GM03348 (cell line): ENCODE results near the gene IST1.
"Not testable (repeated sequence)": the region's sequence is repeated elsewhere in the genome, so short reads cannot be mapped to it uniquely, and the experiment has no call there.

Experiments
- DNase-seq: peaks from one replicate; pipeline ENCODE4 v3.0.0; 2012; ENCODE audit warnings: low spot score

IST1 gene

GRCh38 chr16:71882505-71883167 lies 12.7 kb upstream of the IST1 start:
- DNase-seq: peak; percentile 81

DNA sequence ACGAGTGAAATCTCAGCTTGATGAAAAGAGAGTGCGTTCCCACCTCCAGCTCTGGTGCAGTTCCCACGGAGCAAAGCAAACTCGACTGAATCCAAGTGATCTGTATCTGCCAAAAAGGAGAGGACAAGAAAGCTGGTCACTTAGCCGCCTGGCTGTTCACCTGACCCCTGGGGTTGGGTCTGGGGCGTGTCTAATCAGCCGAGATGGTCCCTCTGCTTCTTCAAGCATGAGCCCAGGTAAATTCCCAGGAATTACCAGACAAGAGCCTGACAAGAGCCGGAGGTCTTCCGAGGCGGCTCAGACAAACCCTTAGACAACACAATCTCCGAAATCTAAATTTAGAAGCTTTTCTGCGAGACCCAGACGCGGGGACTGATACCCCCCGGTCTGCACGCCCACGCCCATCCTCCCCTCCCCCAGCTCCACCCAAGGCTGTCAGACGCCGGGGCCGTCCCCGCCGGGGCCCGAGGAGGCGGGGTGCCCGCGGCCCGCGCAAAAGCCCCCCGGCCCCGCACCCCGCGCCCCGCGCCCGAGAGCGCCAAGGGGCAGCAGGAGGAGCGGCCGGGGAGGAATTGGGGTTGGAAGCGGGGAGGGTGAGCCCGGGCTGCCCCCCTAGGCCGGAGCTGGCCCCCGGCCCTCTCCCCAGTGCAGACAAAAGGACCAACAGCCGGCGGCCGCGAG lies 12.0 kb upstream of the IST1 start:
- DNase-seq: no peak

GRCh38 chr16:71883849-71884638 lies 11.3 kb upstream of the IST1 start, which contains the start of gene ZNF821:
Gene ZNF821, minus strand, starts transcription at chr16:71884182. Its CDS starts 4,236 bp downstream, at chr16:71879946.
- DNase-seq: peak; percentile 96

DNA sequence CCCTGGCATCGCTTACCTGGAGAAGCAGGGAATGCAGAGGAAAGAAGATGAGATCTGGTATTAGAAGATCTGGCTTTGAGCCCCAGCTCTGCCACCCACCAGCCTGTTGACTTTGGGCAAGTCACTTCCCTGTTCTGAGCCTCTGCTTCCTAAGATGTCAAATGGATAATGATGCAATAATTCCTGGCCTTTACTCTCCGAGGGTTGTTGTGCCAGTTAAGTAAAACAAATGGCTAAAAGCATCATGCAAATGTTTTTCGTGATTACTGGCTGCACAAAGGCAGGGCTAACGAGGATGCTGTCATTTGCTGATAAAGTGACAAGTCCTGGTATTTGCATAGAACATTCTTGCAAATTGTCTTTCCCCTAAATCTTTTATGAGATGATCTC lies 10.1 kb upstream of the IST1 start:
- DNase-seq: no peak

DNA sequence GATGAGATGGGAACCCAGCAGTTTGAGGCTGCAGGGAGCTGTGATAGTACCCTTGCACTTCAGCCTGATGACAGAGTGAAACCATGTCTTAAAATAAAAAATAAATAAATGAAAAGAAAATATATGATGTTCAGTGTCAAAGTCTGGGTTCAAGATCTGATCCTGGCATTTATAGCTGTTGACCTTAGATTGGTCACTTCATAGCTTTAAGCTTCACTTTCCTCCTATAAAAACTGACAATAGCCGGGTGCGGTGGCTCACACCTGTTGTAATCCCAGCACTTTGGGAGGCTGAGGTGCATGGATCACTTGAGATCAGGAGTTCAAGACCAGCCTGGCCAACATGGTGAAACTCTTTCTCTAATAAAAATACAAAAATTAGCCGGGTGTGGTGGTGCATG lies 6.2 kb upstream of the IST1 start:
- no peak for DNase-seq

DNA sequence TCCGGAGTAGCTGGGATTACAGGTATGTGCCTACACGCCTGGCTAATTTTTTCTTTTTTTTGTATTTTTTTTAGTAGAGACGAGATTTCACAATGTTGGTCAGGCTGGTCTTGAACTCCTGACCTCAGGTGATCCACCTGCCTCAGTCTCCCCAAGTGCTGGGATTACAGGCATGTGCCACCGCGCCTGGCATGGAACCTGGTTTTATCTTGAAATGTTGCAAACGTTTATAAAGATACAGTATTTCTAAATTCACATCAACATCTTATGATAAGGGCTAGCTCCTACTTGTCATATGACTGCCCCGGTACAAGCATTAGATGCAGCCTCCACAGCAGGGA lies 1.5 kb upstream of the IST1 start:
- DNase-seq: no peak

- peak; percentile 26 for DNase-seq
Observed at GRCh38 chr16:71894229-71894920, 956 bp upstream of the IST1 start.

GRCh38 chr16:71895679-71896365 lies 491 bp downstream of the IST1 start:
- DNase-seq: peak; percentile 59

GRCh38 chr16:71896764-71897368 lies 1.5 kb downstream of the IST1 start:
- no peak for DNase-seq

GRCh38 chr16:71899171-71899570 lies 3.8 kb downstream of the IST1 start:
- DNase-seq: no peak

- DNase-seq: no peak
Observed at GRCh38 chr16:71902656-71903365, 7.5 kb downstream of the IST1 start.

- DNase-seq: no peak
Observed at GRCh38 chr16:71903608-71904007, 8.3 kb downstream of the IST1 start.

GRCh38 chr16:71904239-71904638 lies 8.9 kb downstream of the IST1 start:
- no peak for DNase-seq

DNA sequence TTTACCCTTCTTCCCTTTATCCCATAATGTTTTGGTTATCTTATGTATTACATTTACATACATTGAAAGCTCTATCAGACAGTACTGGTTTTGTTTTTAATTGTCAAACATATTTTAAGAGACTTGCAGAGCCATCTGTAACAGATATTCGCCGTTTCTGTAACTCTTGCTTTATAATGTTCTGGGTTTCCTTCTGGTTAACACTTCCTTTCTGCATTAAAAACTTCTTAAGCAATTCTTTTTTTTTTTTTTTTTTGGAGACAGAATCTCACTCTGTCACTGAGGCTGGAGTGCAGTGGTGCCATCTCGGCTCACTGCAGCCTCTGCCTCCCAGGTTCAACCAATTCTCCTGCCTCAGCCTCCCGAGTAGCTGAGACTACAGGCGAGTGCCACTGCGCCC lies 10.4 kb downstream of the IST1 start:
- not testable (repeated sequence) for DNase-seq

- DNase-seq: no peak
Observed at GRCh38 chr16:71911121-71911520, 15.8 kb downstream of the IST1 start.

- DNase-seq: no peak
Observed at GRCh38 chr16:71912534-71913275, 17.4 kb downstream of the IST1 start.

DNA sequence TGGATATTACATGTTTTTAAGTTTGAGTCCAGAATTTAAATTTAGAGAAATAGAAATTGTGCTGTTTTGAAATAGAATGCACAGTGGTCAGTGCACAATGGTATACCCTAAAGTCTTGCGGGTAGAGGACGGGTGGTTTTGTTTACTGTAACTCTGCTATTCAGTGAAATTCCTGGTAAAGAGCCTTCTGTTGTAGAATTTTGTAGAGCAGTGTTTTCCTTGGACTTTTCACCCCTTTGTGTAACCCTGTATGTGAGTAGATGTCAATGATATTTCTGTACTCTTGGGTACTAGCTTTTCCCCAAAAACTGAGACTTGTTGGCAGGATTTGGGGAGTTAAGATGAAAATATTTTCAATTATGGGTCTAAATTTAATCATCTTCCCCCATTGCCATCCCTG lies 19.5 kb downstream of the IST1 start:
- no peak for DNase-seq

- DNase-seq: no peak
Observed at GRCh38 chr16:71915350-71915749, 20.0 kb downstream of the IST1 start.

DNA sequence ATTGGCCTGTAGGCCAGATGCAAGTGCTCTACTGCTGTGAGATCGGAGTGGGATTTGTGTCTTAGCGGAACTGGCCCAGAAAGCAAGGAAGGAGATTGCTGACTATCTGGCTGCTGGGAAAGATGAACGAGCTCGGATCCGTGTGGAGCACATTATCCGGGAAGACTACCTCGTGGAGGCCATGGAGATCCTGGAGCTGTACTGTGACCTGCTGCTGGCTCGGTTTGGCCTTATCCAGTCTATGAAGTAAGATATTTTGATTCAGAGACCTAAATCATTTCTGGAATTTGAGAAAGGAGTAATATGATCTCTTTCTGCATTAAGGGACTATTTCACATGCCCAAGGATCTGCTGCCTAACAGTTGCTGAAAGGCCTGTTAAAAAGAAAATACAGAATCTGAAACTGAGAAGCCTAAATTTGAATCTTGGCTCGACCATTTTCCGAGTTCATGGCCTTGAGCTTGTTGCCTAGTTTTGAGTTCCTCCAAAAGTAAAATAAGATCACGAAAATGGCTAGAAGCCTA lies 21.1 kb downstream of the IST1 start:
- no peak for DNase-seq

DNA sequence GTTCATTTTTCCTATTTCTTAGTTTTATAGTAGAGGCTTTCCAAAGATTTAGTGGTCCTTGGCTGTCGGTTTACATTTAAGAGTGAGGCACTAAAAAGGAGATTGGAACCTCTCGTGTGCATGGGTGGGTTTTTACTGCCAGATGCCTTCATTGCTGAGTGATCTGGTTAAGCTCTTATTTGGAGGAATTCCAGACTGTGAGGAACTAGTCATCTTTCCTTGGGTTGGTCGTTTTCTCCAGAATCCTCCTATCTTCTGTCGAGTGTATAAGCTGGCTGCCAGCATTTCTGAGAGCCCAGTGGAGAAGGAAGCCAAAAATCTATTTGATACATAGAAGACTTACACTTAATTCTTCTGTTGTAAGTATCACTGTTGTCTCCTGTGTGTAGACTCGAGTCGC lies 22.6 kb downstream of the IST1 start:
- peak; percentile 48 for DNase-seq
